GM12878 (cell line): ENCODE data around the gene SRPRB. TPM values are rescaled to one million over a fixed set of nuclear protein-coding genes. Genes with fewer than 3 reads are reported as not detected.
A peak's percentile ranks its signal among the peaks of the same experiment; 100 is the strongest.

Source experiments
- ATAC-seq: fragments of 200-7000 bp; cut with Tn5 transposase; 3 replicates; pipeline ENCODE4 v1.9.1; 2020; ENCODE audit warnings: mild to moderate bottlenecking, moderate library complexity
- BruUV-seq: library from RNA; stranded (reverse); fragments of 400-500 nt; replicated peaks from 2 replicates; lab custom pipeline; 2021; lab: Mats Ljungman, UMichigan
- CTCF ChIA-PET: fragments of 300-600 bp; sonication (Branson Sonifier 250); formaldehyde crosslinking; extraction: SDS; loops from one replicate; lab custom pipeline; 2021; ENCODE audit warnings: inconsistent platforms; lab: Yijun Ruan, JAX
- POLR2A ChIA-PET: fragments of 350-600 bp; formaldehyde crosslinking; extraction: SDS; loops from one replicate; lab custom pipeline; 2021; ENCODE audit warnings: inconsistent platforms; lab: Charles Lee
- RAD21 ChIA-PET: fragments of 300-600 bp; sonication (Branson Sonifier 250); formaldehyde crosslinking; loops from one replicate; lab custom pipeline; 2023; ENCODE audit warnings: antibody characterized with exemption; ENCODE audit not compliant: unreplicated experiment; lab: Charles Lee
- SMC1A ChIA-PET: fragments of 300-600 bp; sonication (Branson Sonifier 250); formaldehyde crosslinking; loops from one replicate; lab custom pipeline; 2023; ENCODE audit not compliant: unreplicated experiment, uncharacterized antibody; lab: Charles Lee
- DNase-seq: peaks from one replicate; pipeline ENCODE4 v3.0.0-alpha.2; 2011; ENCODE audit warnings: low read depth, low spot score
- FAIRE-seq: peaks from 3 replicates; lab custom pipeline; 2011; peaks lifted over from hg19 to GRCh38; lab: Jason Lieb, UNC
- H2AFZ ChIP-seq: 2 replicates; pipeline ENCODE4 v1.6.0; 2011; ENCODE audit warnings: low read depth, low read length, control low read depth; ENCODE audit not compliant: control insufficient read depth
- H3K27ac ChIP-seq: 2 replicates; pipeline ENCODE4 v1.5.1; 2011; ENCODE audit warnings: control low read depth; ENCODE audit not compliant: control insufficient read depth, insufficient read depth
- H3K27me3 ChIP-seq, 2 experiments: replicated peaks in 1 of 2; 2 replicates each; pipeline versions ENCODE4 v1.6.0 to v1.6.1; 2011; ENCODE audit warnings: low read length in 1 of 2; ENCODE audit not compliant: control insufficient read depth in 2 of 2, insufficient read depth in 2 of 2
- H3K36me3 ChIP-seq, 2 experiments: 2 replicates each; pipeline ENCODE4 v1.5.1; 2011; ENCODE audit warnings: low read length in 1 of 2; ENCODE audit not compliant: control insufficient read depth in 2 of 2, insufficient read depth in 2 of 2
- H3K4me1 ChIP-seq: 2 replicates; pipeline ENCODE4 v1.6.1; 2011; ENCODE audit warnings: mild to moderate bottlenecking, low read length, moderate library complexity, mixed read lengths; ENCODE audit not compliant: control insufficient read depth, insufficient read depth
- H3K4me2 ChIP-seq: 2 replicates; pipeline ENCODE4 v1.6.0; 2011; ENCODE audit warnings: control low read depth; ENCODE audit not compliant: control insufficient read depth, insufficient read depth
- H3K4me3 ChIP-seq: fragments of 200-600 bp; sonication (generic); 2 replicates; pipeline ENCODE4 v1.5.1; 2016
- H3K79me2 ChIP-seq: 2 replicates; pipeline ENCODE4 v1.6.0; 2011; ENCODE audit warnings: low read length; ENCODE audit not compliant: control insufficient read depth, insufficient read depth
- H3K9ac ChIP-seq: 2 replicates; pipeline ENCODE4 v1.8.0; 2011; ENCODE audit warnings: low read length, control low read depth, mixed read lengths; ENCODE audit not compliant: control insufficient read depth, insufficient read depth
- H3K9me3 ChIP-seq: replicated peaks from 3 replicates; pipeline ENCODE4 v1.5.1; 2011; ENCODE audit warnings: mild to moderate bottlenecking, low read length; ENCODE audit not compliant: control insufficient read depth, insufficient read depth
- H4K20me1 ChIP-seq: 2 replicates; pipeline ENCODE4 v1.6.0; 2011; ENCODE audit not compliant: control insufficient read depth, insufficient read depth
- CBFB ChIP-seq: IDR thresholded peaks from 2 replicates; pipeline ENCODE4 v1.6.1; 2016; ENCODE audit warnings: antibody characterized with exemption, low read depth
- EZH2 ChIP-seq: IDR thresholded peaks from 2 replicates; pipeline ENCODE4 v1.6.1; 2012; ENCODE audit warnings: low read depth, mild to moderate bottlenecking, control low read depth, inconsistent platforms, low read length, borderline replicate concordance; ENCODE audit not compliant: control insufficient read depth
- FOXM1 ChIP-seq: IDR thresholded peaks from 2 replicates; pipeline ENCODE4 v1.6.1; 2012; ENCODE audit warnings: low read depth, mild to moderate bottlenecking, inconsistent platforms, low read length, moderate library complexity
- GATAD2B ChIP-seq: fragments of 450-650 bp; conservative IDR thresholded peaks from 2 replicates; pipeline ENCODE4 v1.6.1; 2017; ENCODE audit warnings: low read depth, mild to moderate bottlenecking, moderate library complexity
- MYB ChIP-seq: fragments of 150-350 bp; IDR thresholded peaks from 2 replicates; pipeline ENCODE4 v1.6.1; 2014; ENCODE audit warnings: mild to moderate bottlenecking, low read depth, low read length, borderline replicate concordance
- NFXL1 ChIP-seq: fragments of 450-650 bp; IDR thresholded peaks from 2 replicates; pipeline ENCODE4 v1.6.1; 2017; ENCODE audit warnings: antibody characterized with exemption, mild to moderate bottlenecking, borderline replicate concordance
- POLR2A ChIP-seq: IDR thresholded peaks from 2 replicates; pipeline ENCODE4 v1.6.1; 2011; ENCODE audit warnings: low read depth, mild to moderate bottlenecking, low read length
- RCOR1 ChIP-seq: conservative IDR thresholded peaks from 2 replicates; pipeline ENCODE4 v1.6.1; 2012; ENCODE audit warnings: low read depth, low read length, improper control_type of control experiment
- SPI1 ChIP-seq: IDR thresholded peaks from 2 replicates; pipeline ENCODE4 v1.6.1; 2011; ENCODE audit warnings: low read depth, mild to moderate bottlenecking, low read length, moderate library complexity, borderline replicate concordance; ENCODE audit not compliant: insufficient read depth
- STAT1 ChIP-seq: fragments of 450-650 bp; conservative IDR thresholded peaks from 2 replicates; pipeline ENCODE4 v1.6.1; 2014; ENCODE audit warnings: antibody characterized with exemption, mild to moderate bottlenecking
- WGBS: methylation state at CpG from one replicate; pipeline ENCODE4 v1.1.6; 2016; ENCODE audit warnings: low lambda C conversion rate; ENCODE audit not compliant: insufficient replicate concordance, insufficient coverage; ENCODE audit errors: missing lambda C conversion rate; 5-methylcytosine and 5-hydroxymethylcytosine counted together
- in situ Hi-C: fragments of 300-500 bp; cut with MboI; formaldehyde crosslinking; loops from 9 replicates; pipeline ENCODE4 v1.14.3; 2018; ENCODE audit warnings: mixed read lengths
- intact Hi-C: fragments of 100-400 bp; cut with micrococcal nuclease; formaldehyde crosslinking; loops from one replicate; pipeline ENCODE4 v1.14.2; 2022; ENCODE audit not compliant: unreplicated experiment
- polyA plus RNA-seq, 11 experiments: library from polyadenylated mRNA; depleted of rRNA in 4 of 11; unstranded in 6 of 11; stranded (reverse) in 5 of 11; fragments of >200 nt; fragmentation: Nextera tagmentation in 4 of 11; fragmentation: Illumina TruSeq in 1 of 11; extraction: Ambion mirVana in 4 of 11; extraction: Trizol in 1 of 11; gene quantifications; 1 replicate in 1 of 11; 2 replicates in 10 of 11; pipeline versions ENCODE4 v1.2.1 to v1.2.3, GENCODE V29; 2011 to 2016; ENCODE audit warnings: inconsistent platforms in 2 of 11, missing spikeins in 2 of 11, low read depth in 1 of 11
- total RNA-seq, 4 experiments: library from RNA; depleted of rRNA in 3 of 4; stranded (reverse); fragments of >200 nt in 3 of 4; fragmentation: Illumina TruSeq in 1 of 4; extraction: Trizol in 1 of 4; gene quantifications; 2 replicates each; pipeline versions ENCODE4 v1.2.1 to v1.2.3, GENCODE V29; 2013 to 2021
- TF ChIP-seq, protein P1 (sequence below): IDR thresholded peaks from 2 replicates; pipeline ENCODE4 v1.6.1; 2011; ENCODE audit warnings: borderline replicate concordance, low read depth, mild to moderate bottlenecking, moderate library complexity, low read length; ENCODE audit not compliant: insufficient read depth, poor library complexity, severe bottlenecking
- TF ChIP-seq, protein P2 (sequence below): IDR thresholded peaks from 2 replicates; pipeline ENCODE4 v1.6.1; 2012; ENCODE audit warnings: low read depth, low read length, improper control_type of control experiment
- TF ChIP-seq, protein P3 (sequence below): IDR thresholded peaks from 2 replicates; pipeline ENCODE4 v1.6.1; 2012; ENCODE audit warnings: low read depth, low read length, improper control_type of control experiment

Gene SRPRB
- total and polyA plus RNA-seq, 10 of the 15 experiments (the other 5 are each of a cell fraction or from before 2014, with no cell fraction given): 30.6 to 107 (median 46.6) TPM

DNA sequence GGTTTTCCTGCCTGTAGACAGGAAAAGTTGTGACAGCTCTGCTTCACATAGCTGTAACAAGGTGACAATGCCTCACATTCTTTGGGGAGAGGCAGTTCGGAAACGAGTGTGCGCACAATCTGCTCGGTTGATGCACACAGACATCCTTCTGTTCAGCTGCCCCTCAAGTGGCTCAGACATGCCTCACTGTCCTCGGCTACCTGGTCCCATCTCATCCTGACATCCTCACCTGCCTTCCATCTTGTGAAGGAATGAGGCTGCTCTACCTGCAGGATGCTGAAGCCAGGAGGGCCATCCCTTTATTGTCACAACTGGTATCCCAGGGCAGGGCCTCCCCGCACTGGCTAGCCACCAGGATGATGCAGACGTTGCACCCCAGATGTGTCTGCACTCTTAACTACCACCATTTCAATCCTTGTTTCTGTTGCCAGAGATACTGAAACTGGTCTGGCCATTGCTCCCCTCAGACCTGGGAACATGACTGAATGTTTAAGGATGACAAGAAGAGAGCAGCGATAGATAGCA is 19.4 kb downstream of the SRPRB start:
- Histone ChIP-seq H2AFZ (no peak overlapping the region), H3K79me2 (no peaks in the 10 kb centered on the region), H3K27me3 (no peaks in the 10 kb centered on the region), H3K36me3 (peaks cover 14 to 18% of the 10 kb centered on the region in 2 experiments), H3K4me3 (no peak overlapping the region), H3K4me2 (no peak overlapping the region), H3K27ac (no peak overlapping the region), H4K20me1 (no peaks in the 10 kb centered on the region; the same call in 1 of the 2 replicates), H3K4me1 (no peaks in the 10 kb centered on the region), H3K9ac (no peak overlapping the region), H3K9me3 (no peaks in the 10 kb centered on the region)
- DNase-seq: no peak
- ChIA-PET CTCF (no interaction called here), SMC1A (no interaction called here), POLR2A (no interaction called here), RAD21 (no interaction called here)
- in situ Hi-C loops: loop anchor here (5.0 to 10.0 kb wide), 2 partner anchors 97 to 390 kb away; no protein-coding TSS in a partner anchor
- TF ChIP-seq CBFB (no peak), POLR2A (peak; percentile 60)
- FAIRE-seq: no peak
- no peak for ATAC-seq
- BruUV-seq: no TSS peak
- 90% methylated on average over 8 of the region's 8 CpGs for WGBS
- intact Hi-C loops: no loop called here

DNA sequence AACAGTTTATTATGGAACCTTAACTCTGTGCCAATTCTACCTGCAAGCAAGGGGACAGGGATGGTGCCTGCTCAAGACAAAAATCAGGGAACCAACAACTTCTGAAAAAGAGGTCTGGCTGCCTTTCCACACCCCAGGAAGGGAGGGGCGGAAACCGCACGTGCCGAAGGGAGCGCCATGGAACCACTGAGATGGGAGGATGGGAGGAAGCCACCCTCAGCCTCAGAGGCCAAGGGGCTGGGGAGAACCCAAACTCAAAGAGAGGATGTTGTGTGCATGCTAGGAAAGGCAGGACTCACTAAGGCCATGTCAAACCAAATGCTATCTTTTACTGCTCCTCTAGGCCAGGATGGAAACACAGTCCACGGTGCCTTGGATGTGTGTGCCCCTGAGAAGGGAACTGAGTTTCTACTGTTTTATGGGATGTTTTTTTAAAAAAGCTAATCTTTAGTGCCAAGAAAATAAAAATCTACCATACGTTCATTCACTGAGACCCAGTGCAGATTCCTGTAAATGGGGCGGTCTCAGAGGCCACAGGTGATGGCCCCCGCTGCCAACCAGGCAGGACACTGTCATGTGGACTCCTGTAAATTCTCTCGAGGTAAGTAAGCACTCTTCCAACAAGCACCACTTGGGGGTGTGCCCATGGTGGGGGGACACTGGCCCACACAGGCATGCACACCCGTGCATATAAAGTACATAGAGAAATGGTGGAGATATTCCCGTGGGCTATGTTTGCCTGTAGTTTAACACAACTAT is 20.5 kb downstream of the SRPRB start:
- CTCF ChIA-PET: no interaction called here
- no peaks in the 10 kb centered on the region for H3K4me1 ChIP-seq
- no peak overlapping the region for H3K27ac ChIP-seq
- POLR2A ChIA-PET: no interaction called here
- no peaks in the 10 kb centered on the region; the same call in 1 of the 2 replicates for H4K20me1 ChIP-seq
- H3K4me3 ChIP-seq: no peak overlapping the region
- H3K9me3 ChIP-seq: no peaks in the 10 kb centered on the region
- H3K4me2 ChIP-seq: no peak overlapping the region
- no peak overlapping the region for H2AFZ ChIP-seq
- H3K27me3 ChIP-seq: no peaks in the 10 kb centered on the region
- H3K9ac ChIP-seq: no peak overlapping the region
- BruUV-seq: no TSS peak
- intact Hi-C loops: no loop called here
- no peak for DNase-seq
- no peak for FAIRE-seq
- peaks cover 8 to 10% of the 10 kb centered on the region in 2 experiments for H3K36me3 ChIP-seq
- in situ Hi-C loops: loop anchor here (10.0 kb wide), 1 partner anchor 389 kb away; no protein-coding TSS in a partner anchor
- no peak for ATAC-seq
- H3K79me2 ChIP-seq: no peaks in the 10 kb centered on the region
- 96% methylated on average over 12 of the region's 12 CpGs for WGBS
- RAD21 ChIA-PET: no interaction called here
- SMC1A ChIA-PET: no interaction called here
- TF ChIP-seq MYB: no peak
- no peak for TF ChIP-seq STAT1
- no peak for TF ChIP-seq FOXM1
- no peak for TF ChIP-seq RCOR1
- no peak for TF ChIP-seq EZH2
- TF ChIP-seq SPI1: no peak
- TF ChIP-seq, protein P1, sequence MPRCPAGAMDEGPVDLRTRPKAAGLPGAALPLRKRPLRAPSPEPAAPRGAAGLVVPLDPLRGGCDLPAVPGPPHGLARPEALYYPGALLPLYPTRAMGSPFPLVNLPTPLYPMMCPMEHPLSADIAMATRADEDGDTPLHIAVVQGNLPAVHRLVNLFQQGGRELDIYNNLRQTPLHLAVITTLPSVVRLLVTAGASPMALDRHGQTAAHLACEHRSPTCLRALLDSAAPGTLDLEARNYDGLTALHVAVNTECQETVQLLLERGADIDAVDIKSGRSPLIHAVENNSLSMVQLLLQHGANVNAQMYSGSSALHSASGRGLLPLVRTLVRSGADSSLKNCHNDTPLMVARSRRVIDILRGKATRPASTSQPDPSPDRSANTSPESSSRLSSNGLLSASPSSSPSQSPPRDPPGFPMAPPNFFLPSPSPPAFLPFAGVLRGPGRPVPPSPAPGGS: no peak
- TF ChIP-seq, protein P2, sequence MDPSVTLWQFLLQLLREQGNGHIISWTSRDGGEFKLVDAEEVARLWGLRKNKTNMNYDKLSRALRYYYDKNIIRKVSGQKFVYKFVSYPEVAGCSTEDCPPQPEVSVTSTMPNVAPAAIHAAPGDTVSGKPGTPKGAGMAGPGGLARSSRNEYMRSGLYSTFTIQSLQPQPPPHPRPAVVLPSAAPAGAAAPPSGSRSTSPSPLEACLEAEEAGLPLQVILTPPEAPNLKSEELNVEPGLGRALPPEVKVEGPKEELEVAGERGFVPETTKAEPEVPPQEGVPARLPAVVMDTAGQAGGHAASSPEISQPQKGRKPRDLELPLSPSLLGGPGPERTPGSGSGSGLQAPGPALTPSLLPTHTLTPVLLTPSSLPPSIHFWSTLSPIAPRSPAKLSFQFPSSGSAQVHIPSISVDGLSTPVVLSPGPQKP: no peak
- no peak for TF ChIP-seq GATAD2B
- TF ChIP-seq, protein P3, sequence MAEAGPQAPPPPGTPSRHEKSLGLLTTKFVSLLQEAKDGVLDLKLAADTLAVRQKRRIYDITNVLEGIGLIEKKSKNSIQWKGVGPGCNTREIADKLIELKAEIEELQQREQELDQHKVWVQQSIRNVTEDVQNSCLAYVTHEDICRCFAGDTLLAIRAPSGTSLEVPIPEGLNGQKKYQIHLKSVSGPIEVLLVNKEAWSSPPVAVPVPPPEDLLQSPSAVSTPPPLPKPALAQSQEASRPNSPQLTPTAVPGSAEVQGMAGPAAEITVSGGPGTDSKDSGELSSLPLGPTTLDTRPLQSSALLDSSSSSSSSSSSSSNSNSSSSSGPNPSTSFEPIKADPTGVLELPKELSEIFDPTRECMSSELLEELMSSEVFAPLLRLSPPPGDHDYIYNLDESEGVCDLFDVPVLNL: no peak
- TF ChIP-seq NFXL1: no peak
